Activated CD4-positive, CD25-positive, alpha-beta regulatory T cell treated with anti-CD3 and anti-CD28 coated beads, Interleukin-2, amount 50 U/mL, for 16 hours (primary cell): ENCODE measurements around the gene NFATC4.
"Not testable (repeated sequence)": the region's sequence is repeated elsewhere in the genome, so short reads cannot be mapped to it uniquely, and the experiment has no call there.

Experiments used
- DNase-seq: peaks from one replicate; pipeline ENCODE4 v3.0.0-alpha.2; 2020; ENCODE audit warnings: low read depth, low spot score

Gene NFATC4

GRCh38 chr14:24339284-24340151 lies 28.5 kb upstream of the NFATC4 start, which contains the start of gene RIPK3:
Gene RIPK3 (minus strand): TSS chr14:24339991. CDS start chr14:24339826, 165 bp downstream.
- DNase-seq = peak; percentile 46

DNA sequence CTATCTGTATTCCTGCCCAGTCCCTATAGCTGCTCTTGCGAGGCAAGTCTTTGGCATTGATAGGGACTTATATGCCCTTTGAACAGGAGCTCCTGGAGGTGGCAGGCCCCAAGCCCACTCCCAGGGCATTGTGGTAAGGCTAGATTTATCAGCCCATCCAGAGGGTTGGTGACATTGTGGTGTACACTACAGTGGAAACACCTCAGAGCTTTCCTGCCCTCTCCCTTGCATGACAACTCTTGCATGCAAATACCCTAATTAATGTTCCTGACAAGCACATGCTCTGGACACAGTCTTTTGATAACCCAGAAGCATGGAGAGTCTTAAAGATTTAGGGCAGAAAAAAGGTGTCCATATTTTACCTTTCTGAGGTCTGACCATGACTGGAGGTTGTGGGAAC lies 27.4 kb upstream of the NFATC4 start:
- no peak for DNase-seq

DNA sequence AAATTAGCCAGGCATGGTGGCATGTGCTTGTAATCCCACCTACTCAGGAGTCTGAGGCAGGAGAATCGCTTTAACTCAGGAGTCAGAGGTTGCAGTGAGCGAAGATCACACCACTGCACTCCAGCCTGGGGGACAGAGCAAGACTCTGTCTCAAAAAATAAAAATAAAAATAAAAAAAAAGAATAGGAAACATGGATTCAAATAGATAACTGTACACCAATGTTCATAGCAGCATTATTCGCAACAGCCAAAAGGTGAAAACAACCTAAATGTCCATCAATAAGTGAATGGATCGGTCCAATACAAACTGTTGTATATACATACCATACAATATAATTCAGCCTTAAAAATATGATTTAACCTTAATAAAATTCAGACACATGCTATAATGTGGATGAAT lies 25.1 kb upstream of the NFATC4 start:
- DNase-seq = no peak

- no peak for DNase-seq
These were observed 24.0 kb upstream of the NFATC4 start for GRCh38 chr14:24343795-24344660.

DNA sequence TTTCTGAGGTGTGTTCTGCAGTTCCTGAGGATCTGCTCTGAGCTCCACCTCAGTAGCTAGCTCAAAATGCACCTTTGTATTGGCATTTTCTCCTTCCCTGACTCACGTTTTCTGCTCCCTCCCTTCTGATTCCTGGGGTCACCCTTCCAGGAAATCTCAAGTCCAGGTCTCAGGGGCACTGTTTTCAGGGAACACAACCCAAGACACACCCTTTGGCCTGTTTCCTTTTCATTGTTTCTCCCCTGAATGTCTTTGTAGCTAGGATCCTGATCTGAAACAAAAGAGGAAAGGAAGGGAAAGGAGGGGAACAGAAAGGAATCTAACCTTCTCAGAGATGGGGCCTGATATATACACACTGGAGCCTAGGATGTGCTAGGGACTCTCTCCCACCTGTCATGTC lies 20.9 kb upstream of the NFATC4 start:
- no peak for DNase-seq

GRCh38 chr14:24348186-24348585 lies 19.8 kb upstream of the NFATC4 start:
- no peak for DNase-seq

- no peak for DNase-seq
These were observed 18.2 kb upstream of the NFATC4 start for GRCh38 chr14:24349742-24350141.

DNA sequence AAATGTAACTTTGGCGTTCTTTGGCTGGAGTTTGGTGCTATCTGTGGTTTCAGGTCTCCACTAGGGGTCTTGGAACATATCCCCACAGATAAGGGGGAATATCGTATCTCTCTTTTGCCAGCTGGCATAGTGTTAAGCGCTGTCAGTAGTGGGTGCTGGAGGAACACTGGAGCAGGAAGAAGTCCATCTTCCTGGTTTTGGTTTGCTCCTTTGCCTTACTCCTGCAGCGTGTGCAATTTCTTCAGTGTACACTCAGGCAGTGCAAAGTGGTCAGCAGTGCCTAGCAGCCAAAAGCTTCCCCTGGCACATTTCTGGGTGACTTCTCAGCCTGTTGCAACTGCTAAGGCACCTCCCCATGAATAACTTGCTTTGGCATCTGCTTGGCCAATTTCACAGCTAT lies 16.5 kb upstream of the NFATC4 start:
- no peak for DNase-seq

DNA sequence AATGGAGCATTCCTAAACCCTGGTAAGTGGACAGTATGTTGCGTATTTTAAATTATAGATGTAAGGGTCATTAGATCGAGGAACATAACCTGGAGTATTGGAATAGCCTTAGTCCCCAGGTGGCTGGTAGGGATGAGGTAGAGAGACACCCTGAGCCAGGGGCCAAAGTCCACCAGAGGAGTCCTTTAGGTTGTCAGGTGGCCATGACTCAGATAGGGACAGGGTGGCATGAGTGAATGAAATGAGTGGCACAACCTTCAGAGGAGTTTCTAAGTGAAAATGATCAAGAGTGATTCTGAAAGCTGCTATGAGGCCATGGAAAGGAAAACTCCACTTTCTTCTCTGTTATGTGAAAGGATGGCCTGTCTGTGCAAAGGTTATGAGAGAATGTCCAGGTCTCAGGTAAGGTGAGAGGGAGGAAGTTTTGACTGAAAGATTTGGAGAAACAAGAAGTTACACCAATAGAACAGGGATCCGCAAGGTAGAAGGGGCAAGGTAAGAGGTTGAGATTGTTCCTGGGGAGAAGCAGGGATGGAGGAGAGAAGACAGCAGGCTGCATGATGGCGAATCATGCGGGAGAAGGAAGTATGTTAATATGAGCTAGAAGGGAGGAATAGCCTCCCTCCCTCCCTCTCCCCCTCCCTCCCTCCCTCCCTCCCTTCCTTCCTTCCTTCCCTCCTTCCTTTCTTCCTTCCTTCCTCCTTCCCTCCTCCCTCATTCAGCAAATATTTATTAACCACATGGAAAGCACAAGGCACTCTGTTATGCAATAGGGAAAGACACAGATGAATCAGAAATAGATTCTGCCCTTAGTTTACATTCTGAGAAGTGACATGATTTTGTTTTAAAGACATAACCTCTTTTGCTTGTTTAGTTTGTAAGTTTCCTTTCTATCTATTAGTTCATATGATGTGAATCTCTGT lies 14.2 kb upstream of the NFATC4 start:
- DNase-seq = no peak

DNA sequence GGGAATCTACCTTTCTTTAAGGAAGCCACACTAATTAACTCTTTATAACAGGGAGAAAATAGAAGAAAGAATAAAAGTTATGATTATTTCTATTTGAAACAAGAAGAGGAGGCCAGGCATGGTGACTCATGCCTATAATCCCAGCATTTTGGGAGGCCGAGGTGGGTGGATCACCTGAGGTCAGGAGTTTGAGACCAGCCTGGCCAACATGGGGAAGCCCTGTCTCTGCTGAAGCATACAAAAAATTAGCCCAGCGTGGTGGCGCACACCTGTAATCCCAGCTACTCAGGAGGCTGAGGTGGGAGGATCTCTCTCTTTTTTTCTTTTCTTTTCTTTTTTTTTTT lies 13.5 kb upstream of the NFATC4 start:
- DNase-seq = not testable (repeated sequence)

GRCh38 chr14:24355009-24355408 lies 13.0 kb upstream of the NFATC4 start:
- no peak for DNase-seq

DNA sequence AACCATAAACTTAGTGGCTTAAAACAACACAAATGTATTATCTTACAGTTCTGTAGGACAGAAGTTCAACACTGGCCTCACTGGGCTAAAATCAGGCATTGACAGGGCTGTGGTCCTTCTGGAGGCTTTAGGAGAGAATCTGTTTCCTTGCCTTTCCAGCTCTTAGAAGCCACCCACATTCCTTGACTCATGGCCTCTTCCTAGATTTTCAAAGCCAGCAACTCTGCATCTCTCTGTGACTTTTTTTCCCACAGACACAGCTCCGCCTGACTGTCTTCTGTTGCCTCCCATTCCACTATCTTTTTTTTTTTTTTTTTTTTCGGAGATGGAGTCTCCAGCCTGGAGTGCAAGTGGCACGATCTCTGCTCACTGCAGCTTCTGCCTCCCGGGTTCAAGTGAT lies 11.8 kb upstream of the NFATC4 start:
- no peak for DNase-seq

DNA sequence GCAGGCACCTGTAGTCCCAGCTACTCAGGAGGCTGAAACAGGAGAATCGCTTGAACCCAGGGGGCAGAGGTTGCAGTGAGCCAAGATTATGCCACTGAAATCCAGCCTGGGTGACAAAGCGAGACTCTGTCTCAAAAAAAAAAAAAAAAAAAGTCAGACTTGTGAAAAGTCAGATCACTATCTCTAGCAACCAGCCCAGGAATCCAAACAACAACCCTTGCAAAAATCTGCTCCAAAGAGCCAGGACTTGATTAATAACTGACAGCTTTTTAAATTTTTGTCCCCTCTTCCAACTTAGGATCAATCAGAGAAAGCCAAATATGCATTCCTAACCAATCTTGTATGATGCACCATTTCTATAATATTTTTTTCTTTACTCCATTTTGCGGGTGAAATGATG lies 7.7 kb upstream of the NFATC4 start:
- no peak for DNase-seq

DNA sequence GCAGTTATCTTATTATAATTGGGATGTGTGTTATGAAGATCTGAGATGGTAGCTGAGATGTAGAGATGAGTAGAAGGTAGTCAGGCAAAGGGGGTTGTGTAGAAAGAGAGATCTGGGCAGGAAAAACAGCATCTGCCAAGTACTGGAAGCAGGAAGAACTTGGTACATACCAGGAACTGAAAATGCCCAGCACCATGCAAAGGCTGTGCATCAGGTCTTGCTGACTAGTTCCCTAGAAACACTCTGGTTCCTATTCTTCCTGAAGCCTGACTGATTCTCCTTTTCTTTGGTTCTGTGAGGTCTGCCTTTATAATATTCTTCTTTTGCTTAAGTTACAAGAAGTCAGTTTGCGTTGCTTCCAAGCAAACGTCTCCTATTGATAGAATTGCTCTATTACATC lies 6.7 kb upstream of the NFATC4 start:
- no peak for DNase-seq

- no peak for DNase-seq
These were observed 5.6 kb upstream of the NFATC4 start for GRCh38 chr14:24362241-24362960.

DNA sequence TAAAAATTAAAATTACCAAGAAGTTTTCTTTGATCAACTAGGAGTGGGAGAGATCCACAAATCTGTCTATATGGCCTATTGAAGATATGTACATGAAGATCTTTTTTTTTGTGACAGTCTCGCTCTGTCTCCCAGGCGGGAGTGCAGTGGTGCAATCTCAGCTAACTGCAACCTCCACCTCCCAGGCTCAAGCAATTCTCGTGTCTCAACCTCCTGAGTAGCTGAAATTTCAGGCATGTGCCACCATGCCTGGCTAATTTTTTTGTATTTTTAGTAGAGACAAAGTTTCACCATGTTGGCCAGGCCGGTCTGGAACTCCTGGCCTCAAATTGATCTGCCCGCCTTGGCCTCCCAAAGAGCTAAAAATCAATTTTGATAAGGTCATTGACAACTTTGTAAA lies 4.6 kb upstream of the NFATC4 start:
- DNase-seq = no peak

DNA sequence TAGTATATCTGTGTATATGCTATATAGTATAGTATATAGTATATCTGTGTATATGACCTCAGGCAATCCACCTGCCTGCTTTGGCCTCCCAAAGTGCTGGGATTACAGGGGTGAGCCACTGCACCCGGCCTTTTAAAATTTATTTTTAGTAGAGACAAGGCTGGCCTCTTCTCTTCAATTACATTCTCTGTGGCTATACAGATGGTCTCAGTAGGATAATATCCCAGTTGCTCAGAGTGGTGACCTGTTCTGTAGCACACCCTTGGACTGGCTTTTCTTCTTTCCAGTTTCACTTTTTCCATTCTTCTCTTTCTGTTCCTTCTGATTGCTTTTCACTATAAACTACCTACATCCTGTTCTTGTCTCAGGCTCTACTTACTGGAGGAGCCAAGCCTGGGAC lies 3.1 kb upstream of the NFATC4 start:
- DNase-seq = no peak

DNA sequence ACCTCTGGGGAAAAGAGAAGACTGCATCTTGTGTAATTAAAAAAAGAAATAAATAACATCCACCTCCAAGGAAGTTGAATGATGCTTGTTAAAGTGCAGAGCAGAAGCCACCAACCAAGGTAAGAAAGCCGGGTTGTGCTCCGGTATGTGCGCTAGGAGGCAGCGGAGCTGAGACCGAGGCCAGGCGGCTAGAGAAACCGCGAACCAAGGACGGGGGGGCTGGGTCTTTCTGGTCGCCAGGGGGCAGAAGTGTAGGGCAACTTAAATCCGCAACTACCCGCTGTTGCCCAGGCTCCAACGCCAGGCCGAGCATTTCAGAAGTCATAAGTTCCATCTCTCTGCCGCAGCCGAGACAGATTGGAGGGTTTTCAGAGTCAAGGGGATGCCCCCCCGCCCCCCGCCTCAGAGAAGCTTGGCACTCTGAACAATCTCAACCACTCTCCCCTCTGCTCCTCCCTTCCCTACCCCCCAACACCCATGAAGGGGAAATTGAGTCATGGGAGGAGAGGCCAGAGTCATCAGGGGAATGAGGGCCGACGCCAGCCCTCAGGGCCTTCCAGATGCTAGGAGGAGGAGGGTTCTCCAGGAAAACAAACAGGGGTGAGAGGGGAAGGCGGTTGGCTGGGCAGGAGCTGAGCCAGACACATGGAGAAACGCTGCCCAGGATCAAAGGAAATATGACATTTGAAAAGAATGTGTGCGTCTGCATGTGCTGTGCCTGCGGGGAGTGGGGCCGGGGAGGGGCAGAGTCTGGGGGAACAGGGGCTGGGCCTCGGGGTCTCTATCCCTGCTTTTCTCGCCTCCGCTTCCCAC lies 2.2 kb upstream of the NFATC4 start:
- peak; percentile 17 for DNase-seq

- DNase-seq = no peak
These were observed 1.6 kb upstream of the NFATC4 start for GRCh38 chr14:24366413-24366720.

GRCh38 chr14:24366721-24367513 lies 1.1 kb upstream of the NFATC4 start:
- DNase-seq = no peak
